Lung (tissue), 12 donors: Measurements from ENCODE around the gene ST6GALNAC3. TPM values are rescaled to one million over a fixed set of nuclear protein-coding genes. Genes with fewer than 3 reads are reported as not detected.

Experiments
- ATAC-seq: fragments of 200-7000 bp; cut with Tn5 transposase; one replicate; pipeline ENCODE4 v1.9.1; 2020; ENCODE audit warnings: moderate number of reproducible peaks; ENCODE audit not compliant: insufficient read depth, low FRiP score
- DNase-seq, 3 donors: peaks; one replicate each; pipeline ENCODE4 v3.0.0-alpha.2; 2013 to 2017
- H3K27ac ChIP-seq, 2 donors: one replicate each; pipeline ENCODE4 v1.5.1; 2013; ENCODE audit warnings: mild to moderate bottlenecking in 2 of 2, moderate library complexity in 2 of 2, control low read depth in 1 of 2, inconsistent platforms in 1 of 2, low read depth in 1 of 2, low read length in 1 of 2
- H3K27me3 ChIP-seq, 3 donors: one replicate each; pipeline ENCODE4 v1.5.1; 2013; ENCODE audit warnings: low read length in 2 of 3; ENCODE audit not compliant: control insufficient read depth in 3 of 3, insufficient read depth in 3 of 3
- H3K36me3 ChIP-seq, 4 donors: one replicate each; pipeline ENCODE4 v1.5.1; 2013; ENCODE audit warnings: low read length in 4 of 4, mild to moderate bottlenecking in 1 of 4, moderate library complexity in 1 of 4; ENCODE audit not compliant: control insufficient read depth in 4 of 4, insufficient read depth in 4 of 4
- H3K4me1 ChIP-seq, 5 donors: one replicate each; pipeline ENCODE4 v1.5.1; 2013; ENCODE audit warnings: low read length in 5 of 5, mild to moderate bottlenecking in 2 of 5, moderate library complexity in 1 of 5; ENCODE audit not compliant: control insufficient read depth in 5 of 5, insufficient read depth in 5 of 5
- H3K4me3 ChIP-seq: one replicate; pipeline ENCODE4 v1.5.1; 2013; ENCODE audit warnings: mild to moderate bottlenecking, control low read depth, moderate library complexity
- H3K9ac ChIP-seq, 2 donors: one replicate each; pipeline ENCODE4 v1.5.1; 2013; ENCODE audit warnings: low read length in 2 of 2, control low read depth in 1 of 2; ENCODE audit not compliant: insufficient read depth in 1 of 2
- H3K9me3 ChIP-seq, 4 donors: one replicate each; pipeline ENCODE4 v1.5.1; 2013; ENCODE audit warnings: low read length in 3 of 4, mild to moderate bottlenecking in 1 of 4, moderate library complexity in 1 of 4; ENCODE audit not compliant: control insufficient read depth in 4 of 4, insufficient read depth in 3 of 4
- WGBS, 2 donors: extraction: QIAGEN DNeasy Blood & Tissue Kit; methylation state at CpG; one replicate each; pipeline ENCODE4 v1.1.7; 2013; 5-methylcytosine and 5-hydroxymethylcytosine counted together
- polyA plus RNA-seq, 2 donors: library from polyadenylated mRNA; stranded (reverse); fragments of 200-250 nt; gene quantifications; one replicate each; pipeline ENCODE4 v1.2.1, GENCODE V29; 2013
- total RNA-seq, 2 donors: library from RNA; depleted of rRNA in 1 of 2; stranded (reverse); fragments of >200 nt in 1 of 2; gene quantifications; one replicate each; pipeline ENCODE4 v1.2.1, GENCODE V29; 2014 to 2021
- TF ChIP-seq, protein P1 (sequence below): IDR thresholded peaks from 2 replicates; pipeline ENCODE4 v1.5.1; 2012; ENCODE audit warnings: mild to moderate bottlenecking; ENCODE audit errors: control extremely low read depth, extremely low read depth
- donor health status: control.
- donor health status: control.
- donor health status: Bipolar disorder and iron deficiency.
- donor health status: healthy.
- donor health status: DM: yes; HTN: yes; CAD: no.

Gene ST6GALNAC3
- total and polyA plus RNA-seq, 4 donors = 2.7 to 17.9 (median 12.2) TPM

DNA sequence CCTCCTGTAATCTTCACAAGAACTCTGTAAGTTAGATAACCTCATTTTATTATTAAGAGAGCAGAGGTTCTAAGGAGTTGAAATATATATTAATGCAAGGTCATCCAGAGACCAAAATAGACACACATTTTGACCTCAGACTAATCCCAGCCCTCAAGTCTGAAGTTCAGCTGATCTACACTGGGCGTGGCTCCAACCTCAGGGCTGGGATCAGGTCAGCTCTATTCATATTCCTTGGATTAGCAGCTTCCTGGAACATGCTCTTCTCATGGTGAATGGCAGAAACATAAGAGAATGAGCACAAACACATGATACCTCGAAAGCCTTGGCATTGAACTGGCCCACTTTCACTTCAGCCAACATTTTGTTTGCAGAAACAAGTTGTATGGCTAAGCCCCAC, 592.0 kb downstream of the ST6GALNAC3 start:
- Histone ChIP-seq H3K4me3 (no peak overlapping the region), H3K27ac (no peak overlapping the region), H3K9me3 (peaks cover 0 to 4% (median 0%) of the 10 kb centered on the region in 4 donors), H3K27me3 (no peaks in the 10 kb centered on the region), H3K9ac (no peak overlapping the region), H3K4me1 (peaks cover 0 to 4% (median 0%) of the 10 kb centered on the region in 5 donors), H3K36me3 (no peaks in the 10 kb centered on the region)
- no peak for DNase-seq
- ATAC-seq = no peak
- TF ChIP-seq, protein P1, sequence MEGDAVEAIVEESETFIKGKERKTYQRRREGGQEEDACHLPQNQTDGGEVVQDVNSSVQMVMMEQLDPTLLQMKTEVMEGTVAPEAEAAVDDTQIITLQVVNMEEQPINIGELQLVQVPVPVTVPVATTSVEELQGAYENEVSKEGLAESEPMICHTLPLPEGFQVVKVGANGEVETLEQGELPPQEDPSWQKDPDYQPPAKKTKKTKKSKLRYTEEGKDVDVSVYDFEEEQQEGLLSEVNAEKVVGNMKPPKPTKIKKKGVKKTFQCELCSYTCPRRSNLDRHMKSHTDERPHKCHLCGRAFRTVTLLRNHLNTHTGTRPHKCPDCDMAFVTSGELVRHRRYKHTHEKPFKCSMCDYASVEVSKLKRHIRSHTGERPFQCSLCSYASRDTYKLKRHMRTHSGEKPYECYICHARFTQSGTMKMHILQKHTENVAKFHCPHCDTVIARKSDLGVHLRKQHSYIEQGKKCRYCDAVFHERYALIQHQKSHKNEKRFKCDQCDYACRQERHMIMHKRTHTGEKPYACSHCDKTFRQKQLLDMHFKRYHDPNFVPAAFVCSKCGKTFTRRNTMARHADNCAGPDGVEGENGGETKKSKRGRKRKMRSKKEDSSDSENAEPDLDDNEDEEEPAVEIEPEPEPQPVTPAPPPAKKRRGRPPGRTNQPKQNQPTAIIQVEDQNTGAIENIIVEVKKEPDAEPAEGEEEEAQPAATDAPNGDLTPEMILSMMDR = no peak
- 68 to 74% methylated on average over 2 of the region's 2 CpGs for WGBS, 2 donors

DNA sequence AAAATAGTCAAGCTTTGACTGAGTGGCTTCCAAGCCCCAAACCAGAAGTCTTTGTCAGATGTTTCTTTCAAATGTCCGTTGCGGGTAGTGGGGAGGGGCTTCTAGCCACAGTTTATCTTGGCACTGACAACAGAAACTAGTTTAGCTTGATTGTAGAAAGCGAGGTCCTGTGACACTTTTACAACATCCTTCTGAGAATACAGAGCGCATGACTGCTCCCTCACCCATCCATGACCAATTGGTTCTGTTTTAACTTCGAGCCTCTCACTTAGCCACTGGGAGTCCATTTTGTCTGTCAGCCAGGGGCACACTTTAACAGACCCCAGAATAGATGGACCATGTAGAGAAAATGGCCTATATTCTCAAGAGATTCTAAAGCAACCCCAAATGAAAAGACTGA, 593.5 kb downstream of the ST6GALNAC3 start:
- no peaks in the 10 kb centered on the region for H3K27me3 ChIP-seq

DNA sequence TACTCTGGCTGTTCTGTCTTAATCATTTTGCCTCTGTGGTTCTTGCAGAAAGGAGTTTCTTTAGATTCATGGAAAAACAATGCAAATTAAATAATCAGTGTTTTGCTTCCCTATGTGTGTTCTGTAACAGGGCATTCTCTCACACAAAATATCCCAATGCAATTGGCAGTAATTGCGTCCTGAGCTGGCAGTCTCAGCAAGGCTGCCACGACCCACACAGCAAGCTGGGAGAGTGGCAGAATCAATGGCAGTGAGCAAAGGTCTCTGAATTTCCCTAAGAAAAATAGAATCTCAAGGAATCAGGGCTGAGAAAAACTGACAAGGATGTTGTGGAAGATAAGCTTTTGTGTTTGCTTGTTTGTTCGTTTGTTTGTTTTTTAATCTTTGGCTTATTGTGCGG, 594.6 kb downstream of the ST6GALNAC3 start:
- no peaks in the 10 kb centered on the region for H3K27me3 ChIP-seq
- H3K4me1 ChIP-seq = peaks cover 0 to 4% (median 0%) of the 10 kb centered on the region in 5 donors
- ATAC-seq (no peak), DNase-seq (no peak)
- TF ChIP-seq, protein P1 = no peak
- H3K27ac ChIP-seq = no peak overlapping the region
- no peaks in the 10 kb centered on the region for H3K36me3 ChIP-seq
- H3K4me3 ChIP-seq = no peak overlapping the region
- H3K9ac ChIP-seq = no peak overlapping the region
- peaks cover 0 to 4% (median 0%) of the 10 kb centered on the region in 4 donors for H3K9me3 ChIP-seq
- WGBS, 2 donors = 68 to 89% methylated on average over 4 of the region's 4 CpGs

More for the DNA sequence above, 593.5 kb downstream of the ST6GALNAC3 start:
- Histone ChIP-seq H3K36me3 (no peaks in the 10 kb centered on the region), H3K4me1 (peaks cover 0 to 4% (median 0%) of the 10 kb centered on the region in 5 donors), H3K9me3 (peaks cover 0 to 4% (median 0%) of the 10 kb centered on the region in 4 donors), H3K9ac (peak overlapping the region in 1 of 2 donors; percentile 0), H3K4me3 (no peak overlapping the region), H3K27ac (no peak overlapping the region)
- WGBS, 2 donors = 56 to 59% methylated on average over 5 of the region's 5 CpGs
- DNase-seq (peak in 2 of 3 donors; percentile 7 to 52), ATAC-seq (no peak)
- TF ChIP-seq, protein P1 = no peak
